GM19438 (cell line): ENCODE results near the gene NSD2.
A peak's percentile ranks its signal among the peaks of the same experiment; 100 is the strongest.
"Not testable (repeated sequence)": the region's sequence is repeated elsewhere in the genome, so short reads cannot be mapped to it uniquely, and the experiment has no call there.

Source experiments
- ATAC-seq: cut with Tn5 transposase; IDR thresholded peaks from one replicate; pipeline ENCODE4 v1.9.1; 2021; ENCODE audit warnings: low read depth; ENCODE audit not compliant: unreplicated experiment

The NSD2 gene

DNA sequence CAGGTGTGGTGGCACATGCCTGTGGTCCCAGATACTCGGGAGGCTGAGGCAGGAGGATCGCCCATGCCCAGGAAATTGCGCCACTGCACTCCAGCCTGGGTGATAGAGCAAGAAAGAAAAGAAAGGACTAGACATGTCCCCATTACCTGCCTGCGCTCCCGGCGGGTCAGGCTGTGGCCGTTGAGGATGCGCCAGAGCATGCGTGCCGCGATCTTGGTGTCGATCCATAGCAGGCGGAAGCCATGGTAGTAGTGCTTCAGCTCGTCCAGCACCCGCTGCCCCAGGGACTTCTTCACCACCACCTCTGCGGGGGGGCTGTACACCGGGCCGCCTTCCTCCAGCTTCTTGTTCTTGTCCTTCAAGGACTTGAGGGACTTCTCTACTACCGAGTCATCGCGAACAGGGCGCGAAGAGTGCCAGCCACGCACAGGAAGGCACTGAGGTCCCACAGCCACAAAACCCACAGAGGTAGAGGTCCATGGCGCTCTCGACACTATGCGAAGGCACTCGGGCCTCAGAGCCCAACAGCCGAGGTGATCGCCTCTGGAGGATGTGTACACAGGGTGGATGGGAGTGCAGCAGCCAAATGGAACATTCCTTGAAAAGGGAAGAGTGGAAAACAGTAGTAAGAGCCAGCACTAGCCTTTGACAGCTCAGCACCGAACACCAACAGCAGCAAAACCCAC lies 29.8 kb upstream of the NSD2 start:
- no peak for ATAC-seq

- ATAC-seq = no peak
These were observed 29.3 kb upstream of the NSD2 start for GRCh38 chr4:1841887-1842210.

DNA sequence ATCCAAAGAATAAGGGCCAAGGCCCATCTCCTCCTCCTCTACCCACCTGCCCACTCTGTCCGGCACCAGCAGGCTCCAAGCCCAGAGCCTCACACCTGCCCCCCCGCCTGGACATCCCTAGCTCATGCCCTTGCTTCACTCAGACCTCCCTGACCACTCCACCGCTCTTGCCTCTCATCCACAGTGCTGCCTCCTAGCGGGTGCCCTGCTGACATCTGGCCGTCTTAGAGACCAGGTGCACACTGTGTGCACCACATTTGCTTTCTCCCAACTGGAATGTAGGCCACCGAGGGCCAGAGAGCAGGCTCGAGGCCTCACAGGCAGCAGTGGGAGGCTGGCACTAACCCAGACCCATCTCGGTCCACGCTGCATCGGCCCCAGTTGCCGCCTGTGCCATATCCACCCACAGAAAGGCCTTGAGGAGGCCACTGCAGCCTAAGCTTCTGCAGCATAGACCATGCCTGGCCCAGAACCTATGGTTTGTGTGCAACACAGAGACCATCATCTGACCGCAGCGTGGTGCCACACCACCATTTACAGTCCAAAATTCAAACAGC lies 28.8 kb upstream of the NSD2 start:
- ATAC-seq = no peak

DNA sequence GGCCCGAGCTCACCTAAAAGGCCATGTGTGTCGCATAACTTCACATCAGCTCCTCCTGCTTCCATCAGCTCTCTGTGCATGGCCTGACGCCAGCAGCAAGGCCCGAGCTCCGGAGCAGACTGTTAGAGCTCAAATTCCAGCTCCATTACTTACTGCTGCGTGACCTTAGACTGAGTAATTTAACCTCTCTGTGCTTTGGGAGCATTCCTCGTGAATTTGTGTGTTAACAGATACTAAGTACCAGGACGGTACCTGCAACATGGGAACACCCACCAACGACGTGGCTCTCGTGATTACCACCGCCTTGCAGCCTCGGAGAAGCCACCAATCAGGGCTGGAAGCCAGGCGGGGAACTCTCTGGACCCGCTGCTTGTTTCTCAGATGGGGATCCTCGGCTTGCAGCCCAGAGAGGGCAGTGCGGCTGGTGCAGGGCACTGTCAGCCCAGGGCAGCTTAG lies 28.2 kb upstream of the NSD2 start:
- ATAC-seq = no peak

GRCh38 chr4:1843852-1844251 lies 27.3 kb upstream of the NSD2 start:
- no peak for ATAC-seq

DNA sequence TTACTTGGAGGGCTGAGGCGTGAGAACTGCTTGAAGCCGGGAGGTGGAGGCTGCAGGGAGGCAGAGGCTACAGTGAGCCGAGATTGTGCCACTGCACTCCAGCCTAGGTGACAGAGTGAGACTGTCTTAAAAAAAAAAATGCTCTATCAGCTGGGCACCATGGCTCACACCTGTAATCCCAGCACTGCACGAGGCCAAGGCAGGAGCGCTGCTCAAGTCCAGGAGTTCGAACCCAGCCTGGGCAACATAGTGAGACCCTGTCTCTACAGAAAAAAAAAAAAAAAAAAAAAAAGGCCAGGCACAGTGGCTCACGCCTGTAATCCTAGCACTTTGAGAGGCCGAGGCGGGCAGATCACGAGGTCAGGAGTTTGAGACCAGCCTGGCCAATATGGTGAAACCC lies 26.6 kb upstream of the NSD2 start:
- not testable (repeated sequence) for ATAC-seq

DNA sequence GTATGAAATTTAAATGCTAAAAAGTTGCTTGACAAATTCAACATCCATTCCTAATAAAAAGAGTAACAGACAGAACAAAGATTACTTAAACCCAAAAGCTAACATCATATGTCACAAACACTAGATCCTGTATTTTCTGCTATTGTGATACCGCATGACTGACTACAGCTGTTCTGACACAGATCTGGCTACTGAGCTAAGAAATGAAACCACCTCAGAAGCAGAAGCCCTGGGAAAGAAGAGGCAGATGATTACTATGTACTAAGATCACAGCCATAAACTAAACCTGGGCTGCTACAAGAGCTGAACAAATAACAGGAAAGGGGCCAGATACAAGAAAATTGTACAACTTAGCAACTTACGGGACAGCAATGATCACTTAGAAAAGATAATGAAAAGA lies 24.6 kb upstream of the NSD2 start:
- ATAC-seq = no peak

DNA sequence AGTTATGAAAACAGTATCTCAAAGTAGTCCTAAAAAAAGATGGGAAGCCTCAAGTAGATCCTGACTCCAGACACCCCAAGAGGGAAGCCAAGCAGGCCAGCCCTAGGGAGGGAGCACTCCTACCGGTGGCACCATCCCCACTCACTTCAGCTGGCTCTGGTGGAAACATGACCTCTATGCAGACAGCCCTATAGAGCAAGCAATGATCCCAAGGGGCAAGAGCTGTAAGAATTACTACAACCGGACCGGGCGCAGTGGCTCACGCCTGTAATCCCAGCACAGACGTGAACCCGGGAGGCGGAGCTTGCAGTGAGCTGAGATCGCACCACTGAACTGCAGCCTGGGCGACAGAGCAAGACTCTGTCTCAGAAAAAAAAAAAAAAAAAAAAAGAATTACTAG lies 20.9 kb upstream of the NSD2 start:
- no peak for ATAC-seq

- no peak for ATAC-seq
These were observed 20.0 kb upstream of the NSD2 start for GRCh38 chr4:1851160-1851559.

- no peak for ATAC-seq
These were observed 19.4 kb upstream of the NSD2 start for GRCh38 chr4:1851575-1852410.

DNA sequence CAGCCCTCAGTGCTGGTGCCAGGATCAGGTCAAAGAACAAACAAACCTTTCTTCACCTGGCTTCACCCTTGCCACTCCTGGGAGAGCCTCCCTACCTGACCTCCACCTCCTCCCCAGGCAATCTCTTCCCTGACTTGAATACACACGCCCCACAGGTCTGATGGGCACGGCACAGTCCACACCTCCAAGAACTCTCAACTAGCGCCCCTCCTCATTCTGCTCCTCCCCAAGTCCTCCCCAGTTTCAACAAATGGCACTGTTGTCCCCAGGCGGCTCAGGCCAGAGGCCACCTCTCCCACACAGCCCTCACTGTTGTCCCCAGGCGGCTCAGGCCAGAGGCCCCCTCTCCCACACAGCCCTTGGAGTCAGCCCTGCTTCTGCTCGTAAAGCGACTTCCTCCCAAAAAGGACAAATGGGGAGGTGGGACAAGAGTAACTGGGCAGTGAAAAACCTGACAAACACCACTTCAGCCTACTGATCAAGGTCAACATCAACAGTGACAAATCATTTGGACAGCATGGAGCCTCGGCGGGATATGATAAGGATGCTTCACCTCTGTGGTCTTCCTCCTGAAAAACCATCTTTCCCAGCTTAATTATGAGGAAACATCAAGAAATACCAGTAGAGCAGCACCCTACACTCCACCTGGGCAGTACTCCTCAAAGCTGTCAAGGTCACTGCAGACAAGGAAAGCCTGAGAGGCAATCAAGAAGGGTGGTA lies 18.1 kb upstream of the NSD2 start:
- no peak for ATAC-seq

DNA sequence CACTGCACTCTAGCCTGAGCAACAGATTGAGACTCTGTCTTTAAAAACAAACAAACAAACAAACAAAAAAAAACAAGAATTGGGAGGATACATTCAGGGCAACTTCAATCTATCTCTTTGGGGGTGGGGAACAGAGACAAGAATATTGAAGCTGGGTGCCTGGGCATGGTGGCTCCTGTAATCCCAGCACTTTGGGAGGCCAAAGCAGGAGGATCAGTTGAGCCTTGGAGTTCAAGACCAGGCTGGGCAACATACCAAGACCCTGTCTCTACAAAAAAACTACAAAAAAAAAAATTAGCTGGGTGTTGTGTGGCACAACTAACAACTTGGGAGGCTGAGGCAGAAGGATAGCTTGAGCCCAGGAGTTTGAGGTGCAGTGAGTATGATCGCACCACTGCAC lies 16.4 kb upstream of the NSD2 start:
- ATAC-seq = no peak

DNA sequence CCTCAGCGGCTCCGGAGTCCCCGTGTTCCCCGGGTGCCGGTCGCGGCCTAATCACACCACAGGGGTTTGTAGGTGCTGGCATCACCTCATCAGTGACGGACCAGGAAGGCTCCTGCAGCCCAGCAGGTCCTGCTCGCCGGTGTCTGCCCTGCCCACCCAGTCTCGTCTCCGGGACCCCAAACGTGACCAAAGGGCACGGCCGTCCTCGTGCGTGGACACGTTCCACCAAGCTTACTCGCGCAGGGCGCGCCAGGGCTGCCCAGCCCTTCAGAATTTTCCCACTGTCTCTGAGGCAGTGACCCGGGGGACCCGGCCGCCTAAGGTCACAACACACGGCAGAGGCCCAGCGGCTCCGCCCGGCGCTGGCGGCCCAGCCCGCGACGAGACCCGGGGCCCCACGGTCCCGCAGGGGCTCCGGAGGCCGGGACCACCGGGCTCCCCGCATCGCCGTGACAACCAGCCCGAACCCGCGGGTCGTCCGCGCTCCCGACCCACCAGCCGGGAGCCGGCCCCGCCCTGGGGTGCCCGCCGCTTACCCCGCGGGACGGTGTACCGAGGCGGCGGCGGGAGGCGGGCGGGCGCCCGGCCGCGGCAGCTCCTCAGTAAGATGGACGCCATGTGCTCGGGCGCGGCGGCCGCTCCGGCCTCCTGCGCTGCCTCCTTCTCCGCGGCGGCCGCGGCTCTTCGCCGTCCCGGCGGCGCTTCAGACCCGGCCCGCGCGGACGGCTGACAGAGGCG lies 15.7 kb upstream of the NSD2 start:
- peak; percentile 15 for ATAC-seq

DNA sequence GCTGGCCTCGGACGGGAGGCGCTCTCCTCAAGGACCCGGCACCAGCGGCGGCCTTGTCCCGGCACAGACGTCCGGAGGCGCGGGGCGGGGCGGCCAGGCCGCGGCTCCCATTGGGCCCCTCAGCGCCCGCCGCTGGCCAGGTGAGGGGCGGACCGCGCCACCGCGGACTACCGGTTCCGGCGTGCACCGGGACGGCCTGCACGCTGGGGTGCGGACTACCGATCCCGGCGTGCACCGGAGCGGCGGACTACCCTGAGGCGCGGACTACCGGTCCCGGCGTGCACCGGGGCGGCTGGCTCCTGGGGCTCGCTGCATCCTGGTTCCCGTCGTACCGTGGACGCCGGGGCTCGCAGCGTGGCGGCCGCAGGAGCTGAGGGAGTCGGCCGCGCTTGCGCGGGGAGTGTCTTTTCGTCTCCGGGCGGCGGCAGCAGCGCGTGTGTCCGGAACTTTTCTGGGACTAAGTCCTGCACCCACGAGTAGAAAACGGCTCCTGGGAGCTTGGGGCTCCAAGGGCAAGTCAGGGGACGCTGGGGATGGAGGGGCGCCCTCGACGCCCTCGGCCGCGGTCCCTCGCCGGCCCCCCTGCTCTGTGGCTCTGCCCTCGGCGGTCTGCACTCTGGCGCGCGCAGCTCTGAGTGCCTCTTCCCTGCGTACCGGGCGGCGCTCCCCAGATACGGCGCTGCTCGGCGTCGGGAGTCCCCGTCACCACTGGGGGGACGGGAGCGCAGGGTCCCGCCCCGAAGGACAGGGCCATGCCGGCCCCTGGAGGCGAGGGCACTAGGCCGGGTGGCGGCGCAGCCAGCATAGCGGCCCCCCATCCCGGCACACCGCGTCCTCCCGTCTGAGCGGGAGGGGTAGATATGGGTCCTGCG lies 14.9 kb upstream of the NSD2 start, which contains the start of gene LETM1:
TSS of gene LETM1 (minus strand) at position 86 of the 872 bp plus-strand sequence. CDS start 206 bp downstream, outside the sequence.
- peak; percentile 71 for ATAC-seq

DNA sequence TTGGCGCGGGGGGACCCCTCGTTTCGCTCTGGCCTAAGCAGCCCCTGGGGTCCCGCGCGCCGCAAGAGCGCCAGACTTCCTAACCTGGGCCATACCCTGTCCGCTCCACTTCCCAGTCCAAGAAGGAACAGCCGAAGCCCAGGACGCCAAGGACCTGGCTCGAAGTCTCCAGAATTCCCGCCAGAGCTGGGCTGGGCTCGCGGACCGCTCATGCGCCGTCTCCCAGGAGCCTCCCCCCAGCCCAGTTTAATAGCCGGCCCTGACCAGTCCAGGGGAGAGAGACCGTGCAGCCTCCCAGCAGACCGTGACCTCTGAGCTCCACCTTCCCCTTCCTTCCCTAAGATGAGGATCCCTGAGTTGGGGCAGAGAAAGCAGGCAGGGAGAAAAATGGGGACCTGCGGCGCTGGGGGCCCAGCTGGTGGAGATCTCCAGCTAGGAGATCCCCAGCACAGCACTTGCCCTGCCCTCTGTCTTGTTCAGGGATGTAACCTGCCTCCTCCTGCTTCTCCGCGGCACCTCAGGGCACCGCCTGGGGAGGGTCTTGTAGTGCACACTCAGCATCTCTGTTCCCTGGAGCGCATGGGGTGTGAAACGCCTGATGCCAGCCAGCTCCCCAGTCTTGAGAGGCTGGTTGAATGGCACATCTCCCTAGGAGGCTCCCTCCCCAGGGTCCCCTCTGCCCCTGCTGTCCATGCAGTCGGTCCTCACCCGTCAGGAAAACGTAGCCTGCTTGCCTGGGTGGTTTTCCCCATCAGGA lies 14.1 kb upstream of the NSD2 start:
- ATAC-seq = no peak

- ATAC-seq = no peak
These were observed 13.3 kb upstream of the NSD2 start for GRCh38 chr4:1857931-1858330.

DNA sequence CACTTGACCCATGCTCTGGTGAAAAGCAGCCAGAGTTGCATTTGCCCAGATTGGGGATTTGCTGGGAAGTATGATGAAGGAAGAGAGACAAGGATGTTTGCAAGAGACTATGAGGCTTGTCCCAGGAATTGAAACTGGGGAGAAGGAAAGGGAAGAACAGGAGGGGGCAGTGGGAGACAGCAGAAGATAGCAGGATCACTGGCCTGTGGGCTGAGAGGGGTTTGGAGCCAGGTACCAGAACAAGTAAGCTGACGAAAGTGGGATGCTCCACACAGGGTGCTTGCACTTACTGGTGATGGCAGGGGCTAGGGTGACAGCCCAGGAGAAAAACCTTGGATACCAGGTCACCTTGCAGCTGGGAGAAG lies 11.8 kb upstream of the NSD2 start:
- ATAC-seq = no peak

- no peak for ATAC-seq
These were observed 8.9 kb upstream of the NSD2 start for GRCh38 chr4:1862055-1862911.
